Measurements from ENCODE around the gene NDUFAF3.

DNA sequence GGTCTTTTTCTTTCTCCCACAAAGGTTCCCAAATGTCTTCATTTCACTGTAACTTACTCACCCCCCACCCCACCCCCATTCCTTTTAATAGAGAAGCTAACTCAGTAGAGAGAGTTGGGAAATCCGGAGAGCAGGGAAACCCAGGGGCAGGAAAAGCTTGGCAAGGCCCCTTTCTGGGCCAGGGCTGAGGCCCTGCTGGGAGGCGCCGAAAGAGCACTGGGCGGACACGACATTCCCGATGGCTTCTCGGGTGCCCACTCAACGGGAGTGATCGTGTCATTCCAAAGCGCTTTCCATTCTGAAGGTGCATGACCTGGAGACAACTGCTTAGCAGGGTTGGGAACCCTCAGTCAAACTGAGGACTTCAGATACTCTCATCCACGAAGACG lies 2.0 kb upstream of the NDUFAF3 start:
- TF ChIP-seq, protein P1, sequence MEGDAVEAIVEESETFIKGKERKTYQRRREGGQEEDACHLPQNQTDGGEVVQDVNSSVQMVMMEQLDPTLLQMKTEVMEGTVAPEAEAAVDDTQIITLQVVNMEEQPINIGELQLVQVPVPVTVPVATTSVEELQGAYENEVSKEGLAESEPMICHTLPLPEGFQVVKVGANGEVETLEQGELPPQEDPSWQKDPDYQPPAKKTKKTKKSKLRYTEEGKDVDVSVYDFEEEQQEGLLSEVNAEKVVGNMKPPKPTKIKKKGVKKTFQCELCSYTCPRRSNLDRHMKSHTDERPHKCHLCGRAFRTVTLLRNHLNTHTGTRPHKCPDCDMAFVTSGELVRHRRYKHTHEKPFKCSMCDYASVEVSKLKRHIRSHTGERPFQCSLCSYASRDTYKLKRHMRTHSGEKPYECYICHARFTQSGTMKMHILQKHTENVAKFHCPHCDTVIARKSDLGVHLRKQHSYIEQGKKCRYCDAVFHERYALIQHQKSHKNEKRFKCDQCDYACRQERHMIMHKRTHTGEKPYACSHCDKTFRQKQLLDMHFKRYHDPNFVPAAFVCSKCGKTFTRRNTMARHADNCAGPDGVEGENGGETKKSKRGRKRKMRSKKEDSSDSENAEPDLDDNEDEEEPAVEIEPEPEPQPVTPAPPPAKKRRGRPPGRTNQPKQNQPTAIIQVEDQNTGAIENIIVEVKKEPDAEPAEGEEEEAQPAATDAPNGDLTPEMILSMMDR (conservative IDR thresholded peaks at IDR 0.05 in 1 of 2, IDR thresholded peaks at IDR 0.05 in 1 of 2; ENCODE audit: low read depth in 1 of 2, low read length in 2 of 2) = no peak
- TF ChIP-seq EZH2 (IDR thresholded peaks at IDR 0.05; ENCODE audit: low read length, missing control alignments) = no peak
